ENCODE measurements around the gene LDLR. TPM values are rescaled to one million over a fixed set of nuclear protein-coding genes. Genes with fewer than 3 reads are reported as not detected.

The LDLR gene
- total RNA-seq, 1 experiment from 2014 or later, result 182 TPM

DNA sequence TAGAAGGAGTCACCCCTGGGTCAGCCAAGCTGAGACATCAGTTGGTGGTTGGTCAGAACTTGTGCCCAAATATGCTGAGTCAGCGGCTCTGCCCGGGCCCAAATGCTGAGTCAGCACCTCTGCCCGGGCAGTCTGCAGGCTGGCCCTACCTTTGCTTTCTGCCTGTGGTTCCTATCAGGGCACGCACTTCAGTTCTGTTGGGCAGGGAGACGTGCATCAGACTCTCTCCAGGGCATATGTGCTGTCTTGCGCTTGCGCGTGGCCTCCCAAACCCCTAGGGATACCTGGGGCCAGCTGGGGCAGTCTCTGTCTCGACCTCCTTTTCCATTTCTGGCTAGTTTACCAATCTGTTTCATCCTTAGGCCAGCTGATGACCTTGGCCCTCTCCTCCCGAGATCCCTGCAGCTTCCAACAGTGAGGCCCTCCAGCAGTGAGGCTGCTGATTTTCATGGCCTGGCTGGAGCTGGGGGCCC lies 24.4 kb upstream of the LDLR start:
- no peak overlapping the region for H3K4me2 ChIP-seq
- no peaks in the 10 kb centered on the region for H4K20me1 ChIP-seq (ENCODE audit: insufficient read depth)
- H3K4me3 ChIP-seq, result no peak overlapping the region
- no peak overlapping the region for H2AFZ ChIP-seq
- no peaks in the 10 kb centered on the region for H3K79me2 ChIP-seq (ENCODE audit: low read depth)
- no peak for DNase-seq
- no peak for TF ChIP-seq EZH2 (IDR thresholded peaks at IDR 0.05; ENCODE audit: low read depth)
- TF ChIP-seq, protein P1, sequence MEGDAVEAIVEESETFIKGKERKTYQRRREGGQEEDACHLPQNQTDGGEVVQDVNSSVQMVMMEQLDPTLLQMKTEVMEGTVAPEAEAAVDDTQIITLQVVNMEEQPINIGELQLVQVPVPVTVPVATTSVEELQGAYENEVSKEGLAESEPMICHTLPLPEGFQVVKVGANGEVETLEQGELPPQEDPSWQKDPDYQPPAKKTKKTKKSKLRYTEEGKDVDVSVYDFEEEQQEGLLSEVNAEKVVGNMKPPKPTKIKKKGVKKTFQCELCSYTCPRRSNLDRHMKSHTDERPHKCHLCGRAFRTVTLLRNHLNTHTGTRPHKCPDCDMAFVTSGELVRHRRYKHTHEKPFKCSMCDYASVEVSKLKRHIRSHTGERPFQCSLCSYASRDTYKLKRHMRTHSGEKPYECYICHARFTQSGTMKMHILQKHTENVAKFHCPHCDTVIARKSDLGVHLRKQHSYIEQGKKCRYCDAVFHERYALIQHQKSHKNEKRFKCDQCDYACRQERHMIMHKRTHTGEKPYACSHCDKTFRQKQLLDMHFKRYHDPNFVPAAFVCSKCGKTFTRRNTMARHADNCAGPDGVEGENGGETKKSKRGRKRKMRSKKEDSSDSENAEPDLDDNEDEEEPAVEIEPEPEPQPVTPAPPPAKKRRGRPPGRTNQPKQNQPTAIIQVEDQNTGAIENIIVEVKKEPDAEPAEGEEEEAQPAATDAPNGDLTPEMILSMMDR (conservative IDR thresholded peaks at IDR 0.05), result no peak
- H3K27me3 ChIP-seq (ENCODE audit: insufficient read depth, low read depth), result no peaks in the 10 kb centered on the region
- H3K9me3 ChIP-seq (ENCODE audit: insufficient read depth, low read depth), result no peaks in the 10 kb centered on the region
- no TSS peak for BruUV-seq (replicated peaks)
- no peaks in the 10 kb centered on the region for H3K9me2 ChIP-seq (ENCODE audit: insufficient read depth)
- intact Hi-C loops (cut with micrococcal nuclease; ENCODE audit: unreplicated experiment), result no loop called here
- H3K4me1 ChIP-seq (replicated peaks; ENCODE audit: insufficient read depth), result no peaks in the 10 kb centered on the region
- H3K27ac ChIP-seq, result no peak overlapping the region
- ChIA-PET CTCF (no interaction called here), POLR2A (ENCODE audit: unreplicated experiment) (interaction anchor here (0.6 kb wide), 1 partner anchor 524 kb away, joined by 5 read pairs; no protein-coding TSS in a partner anchor)
- no peaks in the 10 kb centered on the region for H3F3A ChIP-seq (ENCODE audit: insufficient read depth, low read depth)
- H3K36me3 ChIP-seq (ENCODE audit: low read depth), result no peaks in the 10 kb centered on the region

DNA sequence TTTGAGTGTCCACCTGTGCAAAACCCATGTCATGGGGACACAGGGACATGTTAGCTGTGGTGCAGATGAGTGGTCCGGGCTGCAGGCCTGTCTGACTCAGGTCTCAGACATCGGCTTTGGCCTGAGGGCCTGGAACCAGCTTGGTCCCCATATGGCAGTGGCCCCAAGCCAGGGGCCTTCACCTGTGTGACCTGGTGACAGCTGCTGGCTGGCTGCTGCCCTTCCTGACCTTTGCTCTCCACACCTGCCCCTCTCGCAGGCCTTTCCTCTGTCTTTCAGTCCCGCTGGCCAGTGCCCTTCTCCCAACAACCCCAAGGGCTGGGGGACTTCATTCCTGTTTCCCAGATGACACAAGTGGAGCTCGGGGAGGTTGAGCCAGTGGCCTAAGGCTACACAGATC lies 22.9 kb upstream of the LDLR start:
- Histone ChIP-seq H3K36me3 (ENCODE audit: low read depth) (no peaks in the 10 kb centered on the region), H4K20me1 (ENCODE audit: insufficient read depth) (no peaks in the 10 kb centered on the region), H3K9me3 (ENCODE audit: insufficient read depth, low read depth) (no peaks in the 10 kb centered on the region), H3K9me2 (ENCODE audit: insufficient read depth) (no peaks in the 10 kb centered on the region), H3K27ac (no peak overlapping the region), H3K4me3 (no peak overlapping the region), H3K79me2 (ENCODE audit: low read depth) (no peaks in the 10 kb centered on the region), H3K4me2 (no peak overlapping the region), H3K4me1 (replicated peaks; ENCODE audit: insufficient read depth) (no peaks in the 10 kb centered on the region), H2AFZ (no peak overlapping the region), H3K27me3 (ENCODE audit: insufficient read depth, low read depth) (no peaks in the 10 kb centered on the region), H3F3A (ENCODE audit: insufficient read depth, low read depth) (no peaks in the 10 kb centered on the region)
- intact Hi-C loops (cut with micrococcal nuclease; ENCODE audit: unreplicated experiment), result no loop called here
- TF ChIP-seq EZH2 (IDR thresholded peaks at IDR 0.05; ENCODE audit: low read depth), result no peak
- TF ChIP-seq, protein P1 (conservative IDR thresholded peaks at IDR 0.05), result no peak
- DNase-seq, result no peak
- CTCF ChIA-PET, result interaction anchor here (0.6 kb wide), 1 partner anchor 698 kb away, joined by 3 read pairs; no protein-coding TSS in a partner anchor
- no TSS peak for BruUV-seq (replicated peaks)
- POLR2A ChIA-PET (ENCODE audit: unreplicated experiment), result no interaction called here

DNA sequence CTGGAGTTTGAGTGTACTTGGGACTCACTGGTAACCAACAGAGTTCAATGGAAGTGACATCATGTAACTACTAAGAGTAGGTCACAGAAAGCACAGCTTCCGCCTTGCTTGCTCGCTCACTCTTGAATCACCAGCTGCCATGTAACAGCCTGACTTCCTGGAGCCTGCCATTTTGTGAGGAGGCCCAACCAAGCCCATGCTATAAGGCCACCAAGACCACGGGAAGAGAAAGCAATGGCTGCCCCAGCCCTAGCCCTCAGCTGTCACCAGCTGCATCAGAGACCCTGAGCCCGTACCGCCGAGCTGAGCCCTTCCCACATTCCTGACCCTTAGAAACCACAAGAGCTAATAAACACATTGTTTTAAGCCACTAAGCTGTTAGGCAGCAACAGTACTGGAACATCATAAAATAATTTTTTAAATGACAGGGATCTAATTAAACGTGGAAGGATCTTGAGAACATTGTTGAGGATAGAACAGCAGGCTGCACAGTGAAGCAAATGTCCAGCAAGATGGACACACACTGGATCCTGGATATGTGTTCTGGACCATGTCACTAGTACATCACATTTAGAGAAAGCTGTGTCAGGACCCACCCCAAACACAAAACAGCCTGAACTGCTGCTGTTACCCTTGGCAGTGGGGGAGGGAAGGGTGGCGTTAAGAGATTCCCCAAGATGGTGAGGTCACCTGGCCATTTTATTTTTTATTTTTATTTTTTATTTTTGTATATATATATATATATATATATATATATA lies 21.7 kb upstream of the LDLR start:
- Histone ChIP-seq H3K79me2 (ENCODE audit: low read depth) (no peaks in the 10 kb centered on the region), H3K4me1 (replicated peaks; ENCODE audit: insufficient read depth) (no peaks in the 10 kb centered on the region), H3K27me3 (ENCODE audit: insufficient read depth, low read depth) (no peaks in the 10 kb centered on the region), H3K4me3 (no peak overlapping the region), H3K36me3 (ENCODE audit: low read depth) (no peaks in the 10 kb centered on the region), H3K9me3 (ENCODE audit: insufficient read depth, low read depth) (no peaks in the 10 kb centered on the region), H2AFZ (no peak overlapping the region), H3F3A (ENCODE audit: insufficient read depth, low read depth) (no peaks in the 10 kb centered on the region), H3K4me2 (no peak overlapping the region), H4K20me1 (ENCODE audit: insufficient read depth) (no peaks in the 10 kb centered on the region), H3K9me2 (ENCODE audit: insufficient read depth) (no peaks in the 10 kb centered on the region), H3K27ac (no peak overlapping the region)
- intact Hi-C loops (cut with micrococcal nuclease; ENCODE audit: unreplicated experiment), result no loop called here
- no peak for TF ChIP-seq EZH2 (IDR thresholded peaks at IDR 0.05; ENCODE audit: low read depth)
- TF ChIP-seq, protein P1 (conservative IDR thresholded peaks at IDR 0.05), result no peak
- DNase-seq, result no peak
- POLR2A ChIA-PET (ENCODE audit: unreplicated experiment), result no interaction called here
- BruUV-seq (replicated peaks), result no TSS peak
- CTCF ChIA-PET, result interaction anchor here (0.6 kb wide), 2 partner anchors 46 to 1917 kb away, joined by 3 to 5 read pairs; no protein-coding TSS in a partner anchor

Data from PC-9 (cell line).